ENCODE measurements around the gene ZNF775. TPM values are rescaled to one million over a fixed set of nuclear protein-coding genes. Genes with fewer than 3 reads are reported as not detected.

Gene ZNF775
- total and polyA plus RNA-seq, 2 of the 13 experiments (the other 11 are each of a cell fraction or from before 2014, with no cell fraction given): 3.1 to 3.2 TPM

GRCh38 chr7:150341263-150342120, 37.6 kb upstream of the ZNF775 start, which contains the start of gene RARRES2 (continued):
- TF ChIP-seq, protein P1, sequence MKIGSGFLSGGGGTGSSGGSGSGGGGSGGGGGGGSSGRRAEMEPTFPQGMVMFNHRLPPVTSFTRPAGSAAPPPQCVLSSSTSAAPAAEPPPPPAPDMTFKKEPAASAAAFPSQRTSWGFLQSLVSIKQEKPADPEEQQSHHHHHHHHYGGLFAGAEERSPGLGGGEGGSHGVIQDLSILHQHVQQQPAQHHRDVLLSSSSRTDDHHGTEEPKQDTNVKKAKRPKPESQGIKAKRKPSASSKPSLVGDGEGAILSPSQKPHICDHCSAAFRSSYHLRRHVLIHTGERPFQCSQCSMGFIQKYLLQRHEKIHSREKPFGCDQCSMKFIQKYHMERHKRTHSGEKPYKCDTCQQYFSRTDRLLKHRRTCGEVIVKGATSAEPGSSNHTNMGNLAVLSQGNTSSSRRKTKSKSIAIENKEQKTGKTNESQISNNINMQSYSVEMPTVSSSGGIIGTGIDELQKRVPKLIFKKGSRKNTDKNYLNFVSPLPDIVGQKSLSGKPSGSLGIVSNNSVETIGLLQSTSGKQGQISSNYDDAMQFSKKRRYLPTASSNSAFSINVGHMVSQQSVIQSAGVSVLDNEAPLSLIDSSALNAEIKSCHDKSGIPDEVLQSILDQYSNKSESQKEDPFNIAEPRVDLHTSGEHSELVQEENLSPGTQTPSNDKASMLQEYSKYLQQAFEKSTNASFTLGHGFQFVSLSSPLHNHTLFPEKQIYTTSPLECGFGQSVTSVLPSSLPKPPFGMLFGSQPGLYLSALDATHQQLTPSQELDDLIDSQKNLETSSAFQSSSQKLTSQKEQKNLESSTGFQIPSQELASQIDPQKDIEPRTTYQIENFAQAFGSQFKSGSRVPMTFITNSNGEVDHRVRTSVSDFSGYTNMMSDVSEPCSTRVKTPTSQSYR (CRISPR knock-in tag; IDR thresholded peaks at IDR 0.05; ENCODE audit: borderline replicate concordance): no peak
- TF ChIP-seq POLR2AphosphoS2 (IDR thresholded peaks at IDR 0.05; ENCODE audit: low read depth, low read length) (no peak), REPIN1 (CRISPR knock-in tag; IDR thresholded peaks at IDR 0.05; ENCODE audit: borderline replicate concordance, low read depth) (no peak), SP5 (CRISPR knock-in tag; IDR thresholded peaks at IDR 0.05; ENCODE audit: borderline replicate concordance, low read depth) (0 out of 2 replicates have a peak, but pooled peaks have one; percentile 51), NFAT5 (CRISPR knock-in tag; IDR thresholded peaks at IDR 0.05) (no peak), ATF1 (CRISPR knock-in tag; IDR thresholded peaks at IDR 0.05) (no peak), PAWR (CRISPR knock-in tag; IDR thresholded peaks at IDR 0.05; ENCODE audit: borderline replicate concordance) (no peak), ZNF850 (CRISPR knock-in tag; conservative IDR thresholded peaks at IDR 0.05) (no peak), PCBP1 (IDR thresholded peaks at IDR 0.05; ENCODE audit: borderline replicate concordance, low read depth, low read length) (no peak), ZNF441 (CRISPR knock-in tag; IDR thresholded peaks at IDR 0.05; ENCODE audit: borderline replicate concordance) (no peak), SRSF1 (optimal IDR thresholded peaks at IDR 0.05; ENCODE audit: low read depth, low read length) (no peak)
- TF ChIP-seq, protein P2, sequence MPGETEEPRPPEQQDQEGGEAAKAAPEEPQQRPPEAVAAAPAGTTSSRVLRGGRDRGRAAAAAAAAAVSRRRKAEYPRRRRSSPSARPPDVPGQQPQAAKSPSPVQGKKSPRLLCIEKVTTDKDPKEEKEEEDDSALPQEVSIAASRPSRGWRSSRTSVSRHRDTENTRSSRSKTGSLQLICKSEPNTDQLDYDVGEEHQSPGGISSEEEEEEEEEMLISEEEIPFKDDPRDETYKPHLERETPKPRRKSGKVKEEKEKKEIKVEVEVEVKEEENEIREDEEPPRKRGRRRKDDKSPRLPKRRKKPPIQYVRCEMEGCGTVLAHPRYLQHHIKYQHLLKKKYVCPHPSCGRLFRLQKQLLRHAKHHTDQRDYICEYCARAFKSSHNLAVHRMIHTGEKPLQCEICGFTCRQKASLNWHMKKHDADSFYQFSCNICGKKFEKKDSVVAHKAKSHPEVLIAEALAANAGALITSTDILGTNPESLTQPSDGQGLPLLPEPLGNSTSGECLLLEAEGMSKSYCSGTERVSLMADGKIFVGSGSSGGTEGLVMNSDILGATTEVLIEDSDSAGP (CRISPR knock-in tag; IDR thresholded peaks at IDR 0.05; ENCODE audit: borderline replicate concordance): no peak
- TF ChIP-seq, protein P3, sequence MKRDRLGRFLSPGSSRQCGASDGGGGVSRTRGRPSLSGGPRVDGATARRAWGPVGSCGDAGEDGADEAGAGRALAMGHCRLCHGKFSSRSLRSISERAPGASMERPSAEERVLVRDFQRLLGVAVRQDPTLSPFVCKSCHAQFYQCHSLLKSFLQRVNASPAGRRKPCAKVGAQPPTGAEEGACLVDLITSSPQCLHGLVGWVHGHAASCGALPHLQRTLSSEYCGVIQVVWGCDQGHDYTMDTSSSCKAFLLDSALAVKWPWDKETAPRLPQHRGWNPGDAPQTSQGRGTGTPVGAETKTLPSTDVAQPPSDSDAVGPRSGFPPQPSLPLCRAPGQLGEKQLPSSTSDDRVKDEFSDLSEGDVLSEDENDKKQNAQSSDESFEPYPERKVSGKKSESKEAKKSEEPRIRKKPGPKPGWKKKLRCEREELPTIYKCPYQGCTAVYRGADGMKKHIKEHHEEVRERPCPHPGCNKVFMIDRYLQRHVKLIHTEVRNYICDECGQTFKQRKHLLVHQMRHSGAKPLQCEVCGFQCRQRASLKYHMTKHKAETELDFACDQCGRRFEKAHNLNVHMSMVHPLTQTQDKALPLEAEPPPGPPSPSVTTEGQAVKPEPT (CRISPR knock-in tag; IDR thresholded peaks at IDR 0.05; ENCODE audit: low read depth): no peak
- TF ChIP-seq, protein P4, sequence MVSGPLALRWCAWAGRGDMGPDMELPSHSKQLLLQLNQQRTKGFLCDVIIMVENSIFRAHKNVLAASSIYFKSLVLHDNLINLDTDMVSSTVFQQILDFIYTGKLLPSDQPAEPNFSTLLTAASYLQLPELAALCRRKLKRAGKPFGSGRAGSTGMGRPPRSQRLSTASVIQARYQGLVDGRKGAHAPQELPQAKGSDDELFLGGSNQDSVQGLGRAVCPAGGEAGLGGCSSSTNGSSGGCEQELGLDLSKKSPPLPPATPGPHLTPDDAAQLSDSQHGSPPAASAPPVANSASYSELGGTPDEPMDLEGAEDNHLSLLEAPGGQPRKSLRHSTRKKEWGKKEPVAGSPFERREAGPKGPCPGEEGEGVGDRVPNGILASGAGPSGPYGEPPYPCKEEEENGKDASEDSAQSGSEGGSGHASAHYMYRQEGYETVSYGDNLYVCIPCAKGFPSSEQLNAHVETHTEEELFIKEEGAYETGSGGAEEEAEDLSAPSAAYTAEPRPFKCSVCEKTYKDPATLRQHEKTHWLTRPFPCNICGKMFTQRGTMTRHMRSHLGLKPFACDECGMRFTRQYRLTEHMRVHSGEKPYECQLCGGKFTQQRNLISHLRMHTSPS (CRISPR knock-in tag; IDR thresholded peaks at IDR 0.05; ENCODE audit: low read depth): no peak
